Measurements from ENCODE around the gene NRIP1.

NRIP1 gene

DNA sequence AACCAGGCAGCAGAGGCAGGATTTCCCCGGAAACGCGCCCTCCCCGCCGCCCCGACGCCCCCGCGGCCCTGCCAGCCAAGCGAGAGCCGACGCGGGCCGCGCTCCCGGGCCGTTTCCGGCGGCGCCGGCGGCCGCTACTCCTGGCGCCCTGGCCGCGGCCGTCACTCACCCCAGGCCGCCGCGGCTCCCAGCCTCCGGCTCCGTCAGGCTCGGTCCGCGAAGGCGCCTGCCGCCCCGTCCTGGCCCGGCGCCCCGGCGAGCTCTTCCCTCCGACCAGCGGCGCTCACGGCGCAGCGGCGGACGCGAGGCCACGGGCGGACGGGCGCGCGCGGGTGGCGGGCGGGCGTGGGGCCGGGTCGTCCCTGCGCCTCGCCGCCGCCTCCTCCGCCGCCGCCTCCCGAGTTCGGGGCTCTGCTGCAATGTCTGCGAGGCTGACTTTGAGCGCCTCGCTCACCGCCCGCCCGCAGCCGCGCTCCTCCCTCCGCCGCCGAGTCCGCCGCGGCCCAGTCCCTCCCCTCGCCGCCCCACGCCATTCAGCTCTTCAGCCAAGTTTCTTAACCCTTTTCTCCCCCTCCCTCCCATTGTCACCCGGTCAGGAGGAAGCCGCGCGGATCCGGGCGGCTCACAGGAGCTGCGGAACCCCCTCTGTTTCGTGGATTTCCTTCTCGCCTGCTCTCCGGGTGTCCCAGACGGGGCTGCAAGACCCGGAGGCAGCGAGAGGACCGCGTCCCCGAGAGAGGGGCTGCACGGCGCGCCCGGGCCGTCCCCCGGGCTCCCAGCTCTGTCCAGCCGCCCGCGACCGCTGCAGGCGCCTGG is at the start of gene NRIP1:
Gene NRIP1, minus strand, starts transcription at position 425 of the 816 bp plus-strand sequence. CDS start 96,808 bp downstream, outside the sequence.
- DNase-seq: peak; percentile 84

- DNase-seq: no peak
These were observed 48.1 kb upstream of the NRIP1 start for GRCh38 chr21:15112858-15113257.

DNA sequence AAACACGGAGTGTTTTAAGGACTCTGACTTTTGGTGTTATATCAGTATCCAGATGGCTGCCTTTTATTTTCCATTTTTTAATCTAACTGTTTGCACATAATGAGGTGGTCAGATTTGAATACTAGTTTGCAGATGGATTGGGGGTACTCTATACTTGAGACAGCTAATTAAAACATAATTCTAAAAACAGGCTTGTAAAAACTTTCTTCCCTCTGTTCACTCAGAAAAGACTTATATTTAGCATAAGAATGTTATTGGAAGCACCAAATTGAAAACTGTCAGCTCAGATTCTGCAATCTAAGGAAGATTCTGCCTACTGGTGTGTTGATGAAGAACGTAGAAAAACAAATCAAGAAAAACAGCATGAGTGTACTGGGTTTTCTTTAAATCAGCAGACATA is 44.0 kb upstream of the NRIP1 start:
- no peak for DNase-seq

DNA sequence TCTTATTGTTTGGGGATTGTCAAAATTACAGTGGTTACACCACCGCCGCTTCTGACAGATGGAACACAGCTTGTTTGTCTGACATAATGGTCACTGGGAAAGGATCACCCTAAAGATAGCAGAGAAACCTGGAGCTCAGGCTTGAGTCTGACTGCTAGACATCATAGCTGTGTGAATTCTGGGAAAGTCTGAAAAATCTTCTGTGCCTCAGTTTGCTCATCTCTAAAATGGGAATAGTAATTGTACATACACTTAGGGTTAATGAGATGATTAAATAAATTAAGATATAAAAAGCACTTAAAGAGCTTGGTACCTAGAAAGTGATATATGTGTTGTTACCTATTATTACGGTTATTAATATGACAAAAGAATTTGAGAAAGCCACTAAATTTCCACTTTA is 39.7 kb upstream of the NRIP1 start:
- no peak for DNase-seq

- DNase-seq: no peak
These were observed 34.1 kb upstream of the NRIP1 start for GRCh38 chr21:15098908-15099307.

- DNase-seq: no peak
These were observed 33.4 kb upstream of the NRIP1 start for GRCh38 chr21:15098181-15098580.

- no peak for DNase-seq
These were observed 32.8 kb upstream of the NRIP1 start for GRCh38 chr21:15097580-15097979.

- no peak for DNase-seq
These were observed 31.3 kb upstream of the NRIP1 start for GRCh38 chr21:15096146-15096545.

- no peak for DNase-seq
These were observed 30.5 kb upstream of the NRIP1 start for GRCh38 chr21:15095326-15095725.

- DNase-seq: no peak
These were observed 29.9 kb upstream of the NRIP1 start for GRCh38 chr21:15094706-15095105.

DNA sequence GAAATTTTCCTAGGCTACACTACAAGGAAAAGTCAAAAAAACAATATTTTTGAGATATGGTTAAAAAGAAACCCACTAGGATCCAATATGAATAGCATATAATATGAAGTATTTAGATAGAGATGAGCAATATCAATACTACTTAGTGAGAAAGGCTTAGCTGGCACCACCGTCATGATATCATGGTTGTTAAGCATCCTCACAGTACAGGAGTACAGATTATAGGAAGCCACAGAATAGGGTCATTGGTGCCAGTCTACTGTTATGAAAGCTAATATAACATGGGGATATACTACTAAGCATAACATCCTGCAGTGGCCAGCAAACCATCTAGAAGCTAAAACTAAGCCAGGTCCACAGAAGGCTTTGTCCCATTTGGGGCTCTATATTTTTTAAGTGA is 28.4 kb upstream of the NRIP1 start:
- DNase-seq: no peak

DNA sequence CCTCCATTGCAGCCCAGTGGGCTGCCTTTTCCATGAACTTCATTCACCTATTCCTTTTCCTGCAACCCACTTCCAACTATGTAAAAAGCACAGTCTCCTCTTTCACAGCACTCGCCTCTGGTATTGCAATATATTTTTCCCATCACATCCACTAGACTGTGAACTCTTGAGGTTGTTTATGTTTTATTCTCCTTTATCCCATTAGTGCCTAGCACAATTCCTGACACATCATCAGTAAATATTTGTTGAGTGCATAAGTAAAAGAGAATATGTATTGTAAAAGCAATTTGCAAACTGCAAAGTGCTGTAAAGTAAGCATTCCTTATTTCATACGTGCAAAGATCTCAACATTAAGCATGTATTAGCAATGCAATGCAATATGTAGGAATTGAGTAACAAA is 27.9 kb upstream of the NRIP1 start:
- no peak for DNase-seq

GRCh38 chr21:15090390-15090789 is 25.6 kb upstream of the NRIP1 start:
- DNase-seq: no peak

- no peak for DNase-seq
These were observed 23.7 kb upstream of the NRIP1 start for GRCh38 chr21:15088488-15088887.

- DNase-seq: no peak
These were observed 19.9 kb upstream of the NRIP1 start for GRCh38 chr21:15084668-15085067.

DNA sequence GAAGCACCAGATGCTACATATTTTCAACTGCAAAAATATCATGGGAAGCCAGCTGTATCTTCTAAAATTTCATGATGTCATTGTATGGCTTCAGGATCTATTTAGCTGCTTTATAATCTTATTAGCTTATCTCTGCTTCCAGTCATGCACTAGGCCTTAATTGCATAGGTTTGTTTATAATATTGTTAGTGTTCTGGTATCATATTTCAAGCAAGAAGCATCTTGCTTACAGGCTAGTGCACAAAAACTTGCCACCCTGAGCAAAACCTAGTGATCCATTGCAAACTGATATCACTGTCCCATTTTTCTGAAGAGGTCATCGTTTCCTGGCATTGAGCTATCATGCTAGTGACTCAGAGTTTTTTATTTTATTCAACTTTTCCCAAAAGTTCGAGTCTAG is 15.7 kb upstream of the NRIP1 start:
- DNase-seq: no peak

GRCh38 chr21:15079269-15079668 is 14.5 kb upstream of the NRIP1 start:
- DNase-seq: no peak

GRCh38 chr21:15078180-15078579 is 13.4 kb upstream of the NRIP1 start:
- DNase-seq: no peak

- DNase-seq: no peak
These were observed 12.8 kb upstream of the NRIP1 start for GRCh38 chr21:15077529-15078145.

- DNase-seq: no peak
These were observed 11.9 kb upstream of the NRIP1 start for GRCh38 chr21:15076730-15077129.

- DNase-seq: no peak
These were observed 6.2 kb upstream of the NRIP1 start for GRCh38 chr21:15071009-15071408.

- DNase-seq: no peak
These were observed 1.3 kb upstream of the NRIP1 start for GRCh38 chr21:15066123-15066575.

DNA sequence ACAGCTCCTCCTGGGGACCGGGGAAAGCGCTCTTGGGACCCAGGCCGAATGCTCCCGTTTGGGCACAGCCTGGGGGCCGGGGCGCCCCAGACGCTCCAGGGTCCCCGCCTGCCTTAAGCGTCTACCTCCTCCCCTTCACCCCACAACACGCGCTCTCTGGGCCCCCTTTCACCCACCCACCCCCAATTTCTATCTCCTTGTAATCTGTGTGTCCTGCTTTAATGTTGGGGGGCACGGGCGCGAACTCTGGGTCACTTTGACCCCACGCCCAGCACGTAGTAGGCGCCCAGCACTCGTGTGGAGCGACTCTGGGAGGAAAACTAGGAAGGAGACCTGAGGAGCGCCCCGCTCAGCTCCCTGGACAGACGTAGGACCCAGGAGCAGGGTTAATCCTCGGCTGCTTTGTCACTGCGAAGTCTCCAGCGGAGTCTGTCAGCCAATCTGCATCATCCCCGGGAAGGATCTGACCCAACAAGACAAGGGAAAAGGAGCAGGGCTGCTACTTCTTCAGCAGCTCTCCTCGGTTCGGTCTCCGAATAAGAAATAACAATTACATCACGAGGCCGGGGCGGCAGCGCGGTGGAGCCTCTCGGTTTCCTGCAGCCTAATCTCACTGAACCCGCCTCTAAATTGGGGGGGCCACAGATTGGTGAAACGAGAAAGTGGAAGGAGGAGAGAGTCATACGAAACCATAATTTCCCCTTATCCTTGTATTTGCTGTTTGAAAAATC is 757 bp upstream of the NRIP1 start:
- DNase-seq: peak; percentile 80

Measured in CD4-positive, alpha-beta T cell treated with Interleukin-6 for 4 hours (primary cell).